Measurements from ENCODE around the gene EXOC4. TPM values are rescaled to one million over a fixed set of nuclear protein-coding genes. Genes with fewer than 3 reads are reported as not detected.

The EXOC4 gene
- total RNA-seq, 2 donors from 2014 or later, result 52.4 to 74.0 TPM

GRCh38 chr7:133452577-133452976, 199.7 kb downstream of the EXOC4 start:
- no peaks in the 10 kb centered on the region for H3K9me3 Mint-ChIP-seq
- DNase-seq (ENCODE audit: low spot score in 2 of 2) (no peak), ATAC-seq (no peak)
- H3K27ac Mint-ChIP-seq, result no peak overlapping the region
- H3K36me3 Mint-ChIP-seq, result no peaks in the 10 kb centered on the region

- peaks cover 8 to 9% of the 10 kb centered on the region in 2 donors for H3K36me3 Mint-ChIP-seq
- H3K9me3 Mint-ChIP-seq, result peaks cover 0 to 12% of the 10 kb centered on the region in 2 donors
- H3K27ac Mint-ChIP-seq, result no peak overlapping the region
- ATAC-seq, result no peak
- DNase-seq (ENCODE audit: low spot score in 2 of 2), result no peak
Measured at GRCh38 chr7:133458688-133459087, 205.8 kb downstream of the EXOC4 start.

GRCh38 chr7:133461421-133461820, 208.5 kb downstream of the EXOC4 start:
- H3K36me3 Mint-ChIP-seq, result peaks cover 24% of the 10 kb centered on the region in 2 donors
- ATAC-seq (no peak), DNase-seq (ENCODE audit: low spot score in 2 of 2) (no peak)
- H3K9me3 Mint-ChIP-seq, result peaks cover 7 to 24% of the 10 kb centered on the region in 2 donors
- no peak overlapping the region for H3K27ac Mint-ChIP-seq

- DNase-seq (ENCODE audit: low spot score in 2 of 2), result no peak
- H3K27ac Mint-ChIP-seq, result no peak overlapping the region
- H3K9me3 Mint-ChIP-seq, result peaks cover 8 to 10% of the 10 kb centered on the region in 2 donors
Measured at GRCh38 chr7:133475655-133476054, 222.8 kb downstream of the EXOC4 start.

GRCh38 chr7:133477791-133478190, 224.9 kb downstream of the EXOC4 start:
- no peaks in the 10 kb centered on the region for H3K9me3 Mint-ChIP-seq
- ATAC-seq, result no peak
- no peak overlapping the region for H3K27ac Mint-ChIP-seq
- no peaks in the 10 kb centered on the region for H3K36me3 Mint-ChIP-seq
- no peak for DNase-seq (ENCODE audit: low spot score in 2 of 2)

More at GRCh38 chr7:133475655-133476054, 222.8 kb downstream of the EXOC4 start:
- peaks cover 0 to 9% of the 10 kb centered on the region in 2 donors for H3K36me3 Mint-ChIP-seq
- no peak for ATAC-seq

- ATAC-seq (no peak), DNase-seq (ENCODE audit: low spot score in 2 of 2) (no peak)
- H3K27ac Mint-ChIP-seq, result no peak overlapping the region
- no peaks in the 10 kb centered on the region for H3K36me3 Mint-ChIP-seq
- H3K9me3 Mint-ChIP-seq, result no peaks in the 10 kb centered on the region
Measured at GRCh38 chr7:133478591-133479135, 225.8 kb downstream of the EXOC4 start.

- Mint-ChIP-seq H3K9me3 (no peaks in the 10 kb centered on the region), H3K36me3 (no peaks in the 10 kb centered on the region), H3K27ac (no peak overlapping the region)
- ATAC-seq, result no peak
- DNase-seq (ENCODE audit: low spot score in 2 of 2), result no peak
Measured at GRCh38 chr7:133479456-133480065, 226.7 kb downstream of the EXOC4 start.

- no peak for ATAC-seq
Measured at GRCh38 chr7:133480868-133481267, 228.0 kb downstream of the EXOC4 start.

GRCh38 chr7:133481676-133482075, 228.8 kb downstream of the EXOC4 start:
- peak; percentile 57 to 64 for ATAC-seq
- H3K9me3 Mint-ChIP-seq, result no peaks in the 10 kb centered on the region
- H3K36me3 Mint-ChIP-seq, result peaks cover 5% of the 10 kb centered on the region in 2 donors
- no peak for DNase-seq (ENCODE audit: low spot score in 2 of 2)
- no peak overlapping the region for H3K27ac Mint-ChIP-seq

More at GRCh38 chr7:133480868-133481267, 228.0 kb downstream of the EXOC4 start:
- Mint-ChIP-seq H3K9me3 (no peaks in the 10 kb centered on the region), H3K27ac (no peak overlapping the region), H3K36me3 (peaks cover 5% of the 10 kb centered on the region in 2 donors)
- DNase-seq (ENCODE audit: low spot score in 2 of 2), result no peak

- Mint-ChIP-seq H3K9me3 (no peaks in the 10 kb centered on the region), H3K36me3 (peaks cover 5% of the 10 kb centered on the region in 2 donors), H3K27ac (no peak overlapping the region)
- ATAC-seq (no peak), DNase-seq (ENCODE audit: low spot score in 2 of 2) (no peak)
Measured at GRCh38 chr7:133482599-133482998, 229.7 kb downstream of the EXOC4 start.

GRCh38 chr7:133484086-133484485, 231.2 kb downstream of the EXOC4 start:
- peak; percentile 94 to 95 for ATAC-seq

GRCh38 chr7:133489906-133490305, 237.0 kb downstream of the EXOC4 start:
- Mint-ChIP-seq H3K9me3 (peaks cover 5 to 9% of the 10 kb centered on the region in 2 donors), H3K27ac (no peak overlapping the region), H3K36me3 (peaks cover 20 to 22% of the 10 kb centered on the region in 2 donors)
- no peak for DNase-seq (ENCODE audit: low spot score in 2 of 2)
- ATAC-seq, result peak in 1 of 2 donors; percentile 27

More at GRCh38 chr7:133484086-133484485, 231.2 kb downstream of the EXOC4 start:
- DNase-seq (ENCODE audit: low spot score in 2 of 2), result peak in 1 of 2 donors; percentile 7
- Mint-ChIP-seq H3K36me3 (peaks cover 5% of the 10 kb centered on the region in 2 donors), H3K27ac (peak overlapping the region in 1 of 2 donors; percentile 59), H3K9me3 (no peaks in the 10 kb centered on the region)

GRCh38 chr7:133491201-133491691, 238.4 kb downstream of the EXOC4 start:
- DNase-seq (ENCODE audit: low spot score in 2 of 2) (no peak), ATAC-seq (peak; percentile 81 to 91)
- Mint-ChIP-seq H3K9me3 (peaks cover 5 to 9% of the 10 kb centered on the region in 2 donors), H3K36me3 (peaks cover 15 to 21% of the 10 kb centered on the region in 2 donors), H3K27ac (peak overlapping the region; percentile 16 to 42)

GRCh38 chr7:133491846-133492652, 239.2 kb downstream of the EXOC4 start:
- H3K36me3 Mint-ChIP-seq, result peaks cover 15 to 26% of the 10 kb centered on the region in 2 donors
- peak; percentile 38 to 42 for ATAC-seq
- no peak for DNase-seq (ENCODE audit: low spot score in 2 of 2)
- H3K27ac Mint-ChIP-seq, result peak overlapping the region in 1 of 2 donors; percentile 42
- peaks cover 5 to 9% of the 10 kb centered on the region in 2 donors for H3K9me3 Mint-ChIP-seq

GRCh38 chr7:133497061-133497460, 244.2 kb downstream of the EXOC4 start:
- ATAC-seq (no peak), DNase-seq (ENCODE audit: low spot score in 2 of 2) (no peak)
- H3K36me3 Mint-ChIP-seq, result peaks cover 14 to 19% of the 10 kb centered on the region in 2 donors

GRCh38 chr7:133501771-133502170, 248.9 kb downstream of the EXOC4 start:
- no peak for DNase-seq (ENCODE audit: low spot score in 2 of 2)
- H3K36me3 Mint-ChIP-seq, result peaks cover under 1 to 6% of the 10 kb centered on the region in 2 donors
- no peak overlapping the region for H3K27ac Mint-ChIP-seq
- ATAC-seq, result no peak
- H3K9me3 Mint-ChIP-seq, result no peaks in the 10 kb centered on the region

More at GRCh38 chr7:133497061-133497460, 244.2 kb downstream of the EXOC4 start:
- H3K9me3 Mint-ChIP-seq, result peaks cover 0 to 3% of the 10 kb centered on the region in 2 donors
- H3K27ac Mint-ChIP-seq, result no peak overlapping the region

GRCh38 chr7:133502498-133502897, 249.6 kb downstream of the EXOC4 start:
- H3K9me3 Mint-ChIP-seq, result no peaks in the 10 kb centered on the region
- H3K36me3 Mint-ChIP-seq, result peaks cover 0 to 4% of the 10 kb centered on the region in 2 donors
- ATAC-seq, result no peak
- H3K27ac Mint-ChIP-seq, result no peak overlapping the region
- DNase-seq (ENCODE audit: low spot score in 2 of 2), result no peak

All from activated naive CD4-positive, alpha-beta T cell treated with anti-CD3 and anti-CD28 coated beads, Interleukin-2, amount 50 U/mL, for 72 hours (primary cell).